ENCODE results near the gene C19orf47. TPM values are rescaled to one million over a fixed set of nuclear protein-coding genes. Genes with fewer than 3 reads are reported as not detected.

The C19orf47 gene
- total RNA-seq, 2 experiments from 2014 or later, result 17.5 to 18.0 TPM

DNA sequence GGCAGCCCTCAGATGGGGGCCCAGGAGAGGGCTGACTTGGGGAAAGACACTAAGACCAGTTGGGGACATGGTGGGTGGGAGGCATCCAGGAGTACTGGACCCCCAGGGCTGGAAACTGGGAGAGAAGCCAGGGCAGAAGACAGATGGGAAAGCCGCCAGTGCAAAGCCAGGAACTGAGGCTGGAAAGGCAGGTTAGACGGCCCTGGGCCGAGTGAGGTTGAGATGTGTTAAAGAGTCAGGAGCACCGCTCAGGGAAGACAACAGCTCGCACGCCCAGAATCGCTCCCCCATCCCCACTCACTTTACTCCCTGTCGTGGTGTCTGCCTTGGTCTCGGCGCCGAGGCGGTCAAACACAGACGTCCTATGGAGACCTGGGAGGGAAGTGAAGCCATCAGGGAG is 24.5 kb downstream of the C19orf47 start:
- TF ChIP-seq, protein P1, sequence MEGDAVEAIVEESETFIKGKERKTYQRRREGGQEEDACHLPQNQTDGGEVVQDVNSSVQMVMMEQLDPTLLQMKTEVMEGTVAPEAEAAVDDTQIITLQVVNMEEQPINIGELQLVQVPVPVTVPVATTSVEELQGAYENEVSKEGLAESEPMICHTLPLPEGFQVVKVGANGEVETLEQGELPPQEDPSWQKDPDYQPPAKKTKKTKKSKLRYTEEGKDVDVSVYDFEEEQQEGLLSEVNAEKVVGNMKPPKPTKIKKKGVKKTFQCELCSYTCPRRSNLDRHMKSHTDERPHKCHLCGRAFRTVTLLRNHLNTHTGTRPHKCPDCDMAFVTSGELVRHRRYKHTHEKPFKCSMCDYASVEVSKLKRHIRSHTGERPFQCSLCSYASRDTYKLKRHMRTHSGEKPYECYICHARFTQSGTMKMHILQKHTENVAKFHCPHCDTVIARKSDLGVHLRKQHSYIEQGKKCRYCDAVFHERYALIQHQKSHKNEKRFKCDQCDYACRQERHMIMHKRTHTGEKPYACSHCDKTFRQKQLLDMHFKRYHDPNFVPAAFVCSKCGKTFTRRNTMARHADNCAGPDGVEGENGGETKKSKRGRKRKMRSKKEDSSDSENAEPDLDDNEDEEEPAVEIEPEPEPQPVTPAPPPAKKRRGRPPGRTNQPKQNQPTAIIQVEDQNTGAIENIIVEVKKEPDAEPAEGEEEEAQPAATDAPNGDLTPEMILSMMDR (IDR thresholded peaks at IDR 0.05), result no peak
- POLR2A ChIA-PET, result no interaction called here
- Mint-ChIP-seq H3K27ac (no peak overlapping the region), H3K4me3 (no peak overlapping the region), H3K36me3 (ENCODE audit: low read depth) (peaks cover 26% of the 10 kb centered on the region), H3K27me3 (no peaks in the 10 kb centered on the region), H3K4me1 (ENCODE audit: low read depth) (no peaks in the 10 kb centered on the region), H3K9me3 (no peaks in the 10 kb centered on the region)
- CTCF ChIA-PET, result no interaction called here
- intact Hi-C loops (cut with micrococcal nuclease), result no loop called here
- ATAC-seq (no peak), DNase-seq (no peak)

DNA sequence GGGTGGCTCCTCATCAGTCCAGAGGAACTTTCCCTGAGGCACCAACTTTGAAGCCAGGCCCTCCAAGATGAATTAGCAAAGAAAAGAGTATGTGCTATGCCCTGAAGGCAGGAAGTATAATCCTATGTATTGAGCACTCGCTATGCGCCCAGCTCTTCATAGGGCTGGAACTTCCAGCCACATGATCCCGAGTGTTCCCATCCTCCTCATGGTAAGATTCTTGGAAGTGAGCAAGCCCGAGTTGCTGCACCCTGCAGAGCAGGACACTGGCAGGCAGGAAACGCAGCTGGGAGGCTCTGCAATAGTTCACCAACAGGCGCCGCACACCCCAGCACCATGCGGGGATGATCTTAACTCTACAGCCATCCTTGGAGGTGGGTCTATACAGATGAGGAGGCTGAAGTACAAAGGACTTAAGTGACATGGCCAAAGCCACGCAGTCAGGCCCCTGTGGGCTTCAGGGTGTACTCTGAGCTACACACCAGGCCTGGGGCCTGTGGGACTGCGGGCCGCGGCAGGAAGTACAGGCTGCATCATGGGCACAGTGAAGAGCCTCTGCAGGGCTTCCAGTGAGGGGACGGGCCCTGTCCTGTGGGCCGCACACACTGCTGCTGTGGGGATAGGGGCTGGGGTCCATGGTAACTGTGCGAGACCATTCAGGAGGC is 25.1 kb downstream of the C19orf47 start:
- POLR2A ChIA-PET, result no interaction called here
- H3K36me3 Mint-ChIP-seq (ENCODE audit: low read depth), result peaks cover 22% of the 10 kb centered on the region

DNA sequence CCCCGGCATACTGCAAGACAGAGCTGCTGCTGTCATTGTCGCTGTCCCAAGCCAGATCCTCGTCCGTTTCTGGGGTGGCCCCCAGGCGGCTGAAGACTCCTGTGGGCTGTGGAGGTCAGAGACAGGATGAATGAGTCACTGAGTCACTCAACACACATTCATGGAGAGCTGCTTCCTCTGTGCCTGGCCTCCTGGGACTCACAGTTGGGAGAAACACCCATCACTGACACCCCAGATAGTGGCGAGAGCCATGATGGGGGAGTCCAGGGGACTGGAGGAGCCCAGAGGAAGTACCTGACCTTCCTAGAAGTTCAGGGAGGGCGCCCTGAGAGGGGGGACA is 26.0 kb downstream of the C19orf47 start:
- H3K27me3 Mint-ChIP-seq, result no peaks in the 10 kb centered on the region
- intact Hi-C loops (cut with micrococcal nuclease), result no loop called here
- no peak for DNase-seq
- TF ChIP-seq, protein P1 (IDR thresholded peaks at IDR 0.05), result no peak
- H3K4me1 Mint-ChIP-seq (ENCODE audit: low read depth), result no peaks in the 10 kb centered on the region
- H3K36me3 Mint-ChIP-seq (ENCODE audit: low read depth), result peaks cover 20% of the 10 kb centered on the region
- no peak overlapping the region for H3K27ac Mint-ChIP-seq
- no peaks in the 10 kb centered on the region for H3K9me3 Mint-ChIP-seq
- no peak overlapping the region for H3K4me3 Mint-ChIP-seq
- ATAC-seq, result no peak
- CTCF ChIA-PET, result interaction anchor here (0.7 kb wide), 1 partner anchor 17 kb away, joined by 4 read pairs; no protein-coding TSS in a partner anchor
- POLR2A ChIA-PET, result no interaction called here

More for the DNA sequence above, 25.1 kb downstream of the C19orf47 start:
- intact Hi-C loops (cut with micrococcal nuclease), result no loop called here
- Mint-ChIP-seq H3K4me3 (no peak overlapping the region), H3K27ac (no peak overlapping the region), H3K27me3 (no peaks in the 10 kb centered on the region), H3K9me3 (no peaks in the 10 kb centered on the region), H3K4me1 (ENCODE audit: low read depth) (no peaks in the 10 kb centered on the region)
- TF ChIP-seq, protein P1 (IDR thresholded peaks at IDR 0.05), result no peak
- ATAC-seq (no peak), DNase-seq (no peak)
- CTCF ChIA-PET, result no interaction called here

DNA sequence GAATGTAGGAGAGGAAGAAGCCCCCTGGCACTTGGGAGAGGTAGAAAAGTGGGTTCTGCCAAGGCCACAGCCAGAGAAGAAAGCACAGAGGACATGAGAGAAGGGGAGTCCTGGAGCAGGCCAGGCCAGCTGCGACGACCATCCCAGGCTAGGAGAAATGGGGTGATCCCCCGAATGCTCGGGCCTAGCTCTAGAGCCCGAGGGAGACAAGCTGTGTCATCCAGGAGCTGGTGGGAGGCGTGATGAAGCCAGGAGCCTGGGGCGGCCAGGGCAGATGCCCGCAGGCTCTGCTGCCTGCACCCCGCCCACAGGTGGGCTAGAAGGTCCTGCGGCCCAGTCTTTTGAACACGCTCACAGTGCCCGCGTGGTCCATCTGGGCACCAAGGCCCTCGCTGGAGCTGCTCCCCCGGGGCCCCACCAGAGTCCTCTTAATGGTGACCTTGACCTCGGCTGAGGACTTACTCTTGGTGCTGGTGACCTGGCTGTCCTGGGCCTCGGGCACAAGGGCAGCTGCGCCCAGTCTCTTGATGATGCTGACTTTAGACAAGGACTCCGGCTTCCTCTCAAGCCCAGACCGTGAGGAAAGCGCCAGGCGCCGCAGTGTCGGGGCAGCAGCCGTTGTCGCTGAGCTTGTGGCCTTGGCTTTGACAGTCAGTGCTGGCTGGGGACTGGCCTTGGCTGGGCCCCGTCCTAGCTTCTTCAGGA is 26.5 kb downstream of the C19orf47 start:
- no peaks in the 10 kb centered on the region for H3K9me3 Mint-ChIP-seq
- H3K27me3 Mint-ChIP-seq, result no peaks in the 10 kb centered on the region
- TF ChIP-seq, protein P1 (IDR thresholded peaks at IDR 0.05), result no peak
- intact Hi-C loops (cut with micrococcal nuclease), result no loop called here
- ChIA-PET POLR2A (no interaction called here), CTCF (interaction anchor here (0.7 kb wide), 1 partner anchor 17 kb away, joined by 4 read pairs; no protein-coding TSS in a partner anchor)
- H3K4me1 Mint-ChIP-seq (ENCODE audit: low read depth), result no peaks in the 10 kb centered on the region
- no peak overlapping the region for H3K27ac Mint-ChIP-seq
- ATAC-seq, result no peak
- peaks cover 22% of the 10 kb centered on the region for H3K36me3 Mint-ChIP-seq (ENCODE audit: low read depth)
- no peak for DNase-seq
- no peak overlapping the region for H3K4me3 Mint-ChIP-seq

DNA sequence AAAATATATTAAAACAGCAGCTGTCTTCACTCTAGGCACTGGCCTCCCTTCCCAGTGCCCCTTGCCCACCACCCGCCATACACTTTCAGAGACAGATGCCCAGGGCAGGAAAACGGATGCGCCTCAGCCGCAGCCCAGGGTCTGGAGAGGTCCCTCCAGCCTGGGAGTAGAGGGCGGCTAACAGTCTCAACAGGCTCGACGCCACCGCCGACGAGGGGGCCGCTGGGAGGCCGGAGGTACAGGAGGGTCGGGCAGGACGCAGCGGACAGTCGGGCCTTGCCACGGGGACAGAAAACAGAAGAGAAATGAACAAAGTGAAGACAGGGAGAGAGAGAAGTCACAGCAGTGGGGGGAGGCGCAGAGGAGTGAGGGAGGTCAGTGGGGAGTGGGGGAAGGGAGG is 27.1 kb downstream of the C19orf47 start:
- DNase-seq, result no peak
- no peaks in the 10 kb centered on the region for H3K27me3 Mint-ChIP-seq
- no peaks in the 10 kb centered on the region for H3K4me1 Mint-ChIP-seq (ENCODE audit: low read depth)
- ChIA-PET POLR2A (no interaction called here), CTCF (no interaction called here)
- intact Hi-C loops (cut with micrococcal nuclease), result no loop called here
- no peak overlapping the region for H3K4me3 Mint-ChIP-seq
- ATAC-seq, result no peak
- TF ChIP-seq, protein P1 (IDR thresholded peaks at IDR 0.05), result no peak
- H3K36me3 Mint-ChIP-seq (ENCODE audit: low read depth), result peaks cover 19% of the 10 kb centered on the region
- no peak overlapping the region for H3K27ac Mint-ChIP-seq
- H3K9me3 Mint-ChIP-seq, result no peaks in the 10 kb centered on the region
